BLaER1 treated with 17β-estradiol and CSF1 and Interleukin-3, amounts not matched to agents 10 nM and 100 nM (cell line): Measurements from ENCODE around the gene TNFRSF18.

ENCODE experiments used
- H3K27ac ChIP-seq, 11 experiments: shearing (Covaris generic); formaldehyde crosslinking; 2 replicates each; pipeline ENCODE4 v1.8.1; 2022
- H3K27me3 ChIP-seq, 11 experiments: shearing (Covaris generic); formaldehyde crosslinking; 2 replicates each; pipeline ENCODE4 v1.8.1; 2022
- H3K36me3 ChIP-seq, 11 experiments: shearing (Covaris generic); formaldehyde crosslinking; 2 replicates each; pipeline ENCODE4 v1.8.1; 2022
- H3K4me1 ChIP-seq, 10 experiments: shearing (Covaris generic); formaldehyde crosslinking; 2 replicates each; pipeline ENCODE4 v1.8.1; 2022
- H3K4me2 ChIP-seq, 11 experiments: shearing (Covaris generic); formaldehyde crosslinking; 2 replicates each; pipeline ENCODE4 v1.8.1; 2022
- H3K4me3 ChIP-seq, 10 experiments: shearing (Covaris generic); formaldehyde crosslinking; 2 replicates each; pipeline ENCODE4 v1.8.1; 2022
- H3K9ac ChIP-seq, 11 experiments: shearing (Covaris generic); formaldehyde crosslinking; 2 replicates each; pipeline ENCODE4 v1.8.1; 2022
- H3K9me3 ChIP-seq, 11 experiments: shearing (Covaris generic); formaldehyde crosslinking; replicated peaks in 1 of 11; 2 replicates each; pipeline ENCODE4 v1.8.1; 2022
- H4K20me1 ChIP-seq, 11 experiments: shearing (Covaris generic); formaldehyde crosslinking; 2 replicates each; pipeline ENCODE4 v1.8.1; 2022
- Cebpa-rat ChIP-seq, 11 experiments: shearing (Covaris generic); IDR thresholded peaks; 2 replicates each; pipeline ENCODE4 v1.8.1; 2022

Gene TNFRSF18

DNA sequence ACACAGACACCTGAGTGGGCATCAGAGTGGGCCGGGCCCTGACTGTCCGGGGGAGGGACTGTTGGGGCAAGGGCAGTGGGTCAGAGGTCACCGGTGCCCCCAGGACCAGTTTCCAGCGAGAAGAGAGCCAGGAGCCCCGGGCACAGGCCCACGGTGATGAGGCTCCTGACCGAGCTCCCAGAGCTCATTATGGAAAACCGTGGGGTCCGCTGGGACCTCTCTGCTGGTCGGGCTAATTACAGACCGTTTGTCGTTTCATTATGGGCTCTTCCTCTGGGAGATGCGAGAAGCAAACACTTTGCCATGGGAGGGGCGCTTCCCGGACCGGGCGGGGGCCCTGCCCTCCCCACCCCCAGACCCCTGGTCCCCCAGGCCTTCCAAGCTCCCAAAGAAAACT lies 44.7 kb downstream of the TNFRSF18 start:
- H3K27ac ChIP-seq, result no peak overlapping the region

DNA sequence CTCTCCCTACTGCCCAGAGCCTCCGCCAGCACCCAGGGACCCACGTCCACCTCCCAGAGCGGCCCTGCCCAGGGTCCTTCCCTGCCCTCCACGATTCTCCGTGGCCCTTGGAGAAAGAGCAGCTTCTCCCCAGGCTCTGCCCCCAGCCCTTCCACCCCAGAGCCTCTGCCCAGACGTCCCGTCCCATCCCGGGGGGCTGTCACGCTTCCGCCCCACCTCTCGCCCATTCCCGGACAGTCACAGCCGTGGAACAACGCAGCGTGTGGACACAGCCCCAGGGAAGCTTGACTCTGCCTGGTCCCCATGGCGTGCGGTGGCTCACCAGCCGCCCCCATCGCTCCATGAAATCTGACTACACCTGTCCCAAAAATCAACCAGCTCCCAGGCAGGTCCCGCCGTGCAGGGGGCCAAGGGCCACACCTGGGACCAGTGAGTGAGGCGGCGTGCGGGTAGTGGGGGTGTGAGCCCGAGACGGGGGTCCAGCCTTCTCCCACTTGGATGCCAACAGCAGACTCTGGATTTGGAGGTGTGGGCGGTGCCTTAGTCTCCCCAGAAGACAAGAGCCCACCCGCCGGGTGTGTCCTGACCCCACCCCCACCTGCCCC lies 45.2 kb downstream of the TNFRSF18 start:
- Histone ChIP-seq H3K4me1 (peaks cover 20 to 62% (median 48%) of the 10 kb centered on the region in 10 experiments), H3K4me2 (no peak overlapping the region), H4K20me1 (peaks cover 0 to 3% (median 0%) of the 10 kb centered on the region in 11 experiments; a peak in 1 of 22 replicates), H3K9me3 (peaks cover 0 to 3% (median 2%) of the 10 kb centered on the region in 11 experiments; a peak in 5 of 22 replicates), H3K4me3 (no peak overlapping the region), H3K27ac (no peak overlapping the region), H3K9ac (no peak overlapping the region), H3K36me3 (no peaks in the 10 kb centered on the region), H3K27me3 (peaks cover 30 to 40% (median 35%) of the 10 kb centered on the region in 11 experiments)
- TF ChIP-seq Cebpa-rat (IDR thresholded peaks at IDR 0.05), result no peak

More for the DNA sequence above, 44.7 kb downstream of the TNFRSF18 start:
- Histone ChIP-seq H3K9me3 (no peaks in the 10 kb centered on the region), H3K9ac (no peak overlapping the region), H3K27me3 (peaks cover 30 to 40% (median 35%) of the 10 kb centered on the region in 11 experiments), H3K4me3 (no peak overlapping the region), H4K20me1 (peaks cover 0 to 3% (median 0%) of the 10 kb centered on the region in 11 experiments; a peak in 1 of 22 replicates), H3K4me1 (peaks cover 20 to 65% (median 50%) of the 10 kb centered on the region in 10 experiments), H3K36me3 (no peaks in the 10 kb centered on the region), H3K4me2 (no peak overlapping the region)
- TF ChIP-seq Cebpa-rat (IDR thresholded peaks at IDR 0.05), result no peak

DNA sequence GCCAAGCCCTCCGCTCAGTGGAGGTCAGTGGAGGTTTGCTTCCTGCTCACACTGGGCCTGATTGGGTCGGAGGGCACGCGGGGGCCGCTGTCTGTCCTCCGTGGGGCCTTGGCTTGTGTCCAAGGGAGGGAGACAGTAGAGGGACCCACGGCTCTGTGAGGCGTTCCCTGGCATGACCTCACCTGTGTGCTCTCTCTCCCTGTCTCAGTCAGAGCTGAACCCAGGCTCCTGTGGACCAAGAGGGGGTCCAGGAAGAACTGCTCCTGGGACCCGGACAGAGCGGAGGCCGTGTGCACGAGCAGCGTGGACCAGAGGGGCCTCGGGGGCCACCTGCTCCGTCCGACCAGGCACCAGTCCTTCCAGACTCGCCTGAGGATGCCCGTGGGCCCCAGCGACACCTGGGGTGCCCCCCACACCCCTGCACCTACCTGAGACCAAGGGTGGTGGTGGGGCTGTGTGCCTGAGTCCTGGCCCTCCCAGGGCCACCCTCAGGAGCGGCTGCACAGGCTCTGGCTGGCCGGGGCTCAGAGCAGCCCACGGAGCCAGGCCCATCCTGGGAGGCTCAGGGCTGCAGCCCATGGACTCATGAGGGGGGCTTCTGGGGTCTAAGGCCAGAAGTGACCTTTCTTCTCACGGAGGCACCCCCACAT lies 46.0 kb downstream of the TNFRSF18 start:
- no peak for TF ChIP-seq Cebpa-rat (IDR thresholded peaks at IDR 0.05)
- Histone ChIP-seq H3K9ac (no peak overlapping the region), H3K36me3 (no peaks in the 10 kb centered on the region), H3K4me1 (peaks cover 20 to 54% (median 41%) of the 10 kb centered on the region in 10 experiments), H3K9me3 (peaks cover 0 to 11% (median 9%) of the 10 kb centered on the region in 11 experiments; a peak in 12 of 22 replicates), H3K4me2 (no peak overlapping the region), H3K4me3 (no peak overlapping the region), H4K20me1 (peaks cover 0 to 3% (median 0%) of the 10 kb centered on the region in 11 experiments; a peak in 1 of 22 replicates), H3K27me3 (peaks cover 23 to 32% (median 27%) of the 10 kb centered on the region in 11 experiments), H3K27ac (no peak overlapping the region)

DNA sequence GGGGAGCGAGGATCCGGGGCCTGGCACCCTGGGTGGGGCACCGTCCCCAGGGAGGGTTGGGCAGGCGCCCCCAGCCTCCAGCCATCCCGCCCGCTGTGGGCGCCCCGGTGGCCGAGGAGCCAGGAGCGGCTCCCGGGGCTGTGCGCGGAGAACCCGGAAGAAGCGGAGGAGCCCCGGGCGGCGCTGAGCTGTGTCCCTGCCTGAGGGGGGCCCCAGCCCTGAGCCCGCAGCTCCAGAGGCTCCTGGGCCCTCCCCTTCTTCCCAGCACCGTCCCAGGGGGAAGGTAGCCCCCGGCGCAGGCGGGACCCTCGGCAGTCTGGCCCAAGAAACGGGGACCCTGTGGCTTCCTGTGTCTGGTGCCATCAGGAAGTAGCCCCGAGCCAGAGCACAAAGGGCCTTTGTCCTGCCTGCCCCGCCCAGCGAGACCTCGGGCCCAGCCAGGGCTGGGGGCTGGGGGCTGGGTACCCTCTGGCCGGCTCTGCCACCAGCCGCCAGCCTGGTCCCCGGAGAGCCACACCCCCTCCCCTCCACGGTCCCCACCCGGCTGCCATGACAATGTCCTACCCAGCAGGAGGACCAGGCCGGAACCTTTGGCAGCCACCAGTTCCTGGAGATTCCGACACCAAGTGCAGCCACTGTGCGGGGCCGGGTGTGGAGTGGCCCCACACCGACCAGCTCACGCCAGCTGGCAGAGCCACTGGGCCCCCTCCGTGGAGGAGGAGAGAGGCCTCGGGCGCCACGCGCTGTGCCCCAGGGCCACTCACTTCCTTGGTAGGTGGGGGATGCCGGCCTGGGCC lies 48.3 kb downstream of the TNFRSF18 start:
- Histone ChIP-seq H3K9me3 (peaks cover 9 to 25% (median 19%) of the 10 kb centered on the region in 11 experiments), H3K4me2 (peak overlapping the region; percentile 91 to 100 (median 100)), H3K27me3 (peaks cover under 1 to 9% (median 4%) of the 10 kb centered on the region in 11 experiments; a peak in 18 of 22 replicates), H3K4me1 (peaks cover 19 to 31% (median 23%) of the 10 kb centered on the region in 10 experiments), H4K20me1 (no peaks in the 10 kb centered on the region), H3K4me3 (peak overlapping the region; percentile 53 to 70 (median 62)), H3K36me3 (no peaks in the 10 kb centered on the region), H3K9ac (peak overlapping the region; percentile 84 to 95 (median 92)), H3K27ac (peak overlapping the region; percentile 89 to 99 (median 96))
- TF ChIP-seq Cebpa-rat (IDR thresholded peaks at IDR 0.05), result no peak

DNA sequence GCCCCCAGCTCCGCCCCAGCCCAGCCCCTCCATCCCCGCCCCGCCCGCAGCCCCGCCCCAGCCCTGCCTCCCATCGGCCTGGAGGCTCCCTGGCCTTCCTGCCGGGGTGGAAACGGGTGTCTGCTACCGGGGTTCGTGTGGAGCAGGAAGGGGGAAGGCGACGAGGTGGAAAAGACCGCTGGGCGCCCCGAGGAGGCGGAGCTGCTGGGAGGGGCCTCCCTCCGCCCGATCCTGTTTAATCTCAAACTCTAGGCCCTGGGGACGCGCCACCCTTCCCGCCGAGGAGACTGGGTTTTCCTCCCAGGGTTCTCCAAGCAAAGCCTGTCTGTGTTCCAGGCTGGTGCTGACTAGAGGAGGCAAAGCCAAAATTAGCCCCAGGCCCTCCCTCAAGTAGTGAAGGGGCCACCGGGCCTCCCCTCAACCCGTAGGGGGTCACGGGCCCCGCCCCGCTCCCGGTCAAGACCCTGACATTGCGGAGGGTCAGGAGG lies 48.9 kb downstream of the TNFRSF18 start:
- Histone ChIP-seq H3K4me2 (peak overlapping the region; percentile 91 to 100 (median 100)), H3K9ac (peak overlapping the region; percentile 84 to 95 (median 92))

DNA sequence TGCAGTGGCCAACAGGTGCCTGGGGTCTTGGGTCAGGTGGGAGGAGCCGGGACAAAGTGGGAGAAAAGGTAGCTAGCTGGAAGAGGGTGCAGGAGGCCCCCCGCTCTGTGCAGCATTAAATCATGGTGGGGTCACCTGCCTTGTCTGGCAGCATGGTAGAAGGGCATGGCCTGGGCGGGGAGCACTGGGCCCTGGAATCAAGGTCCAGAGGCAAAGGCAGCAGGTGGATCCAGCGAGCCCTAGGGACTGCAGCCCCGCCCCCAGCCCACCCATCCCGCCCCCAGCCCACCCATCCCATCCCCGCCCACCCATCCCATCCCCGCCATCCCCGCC lies 49.4 kb downstream of the TNFRSF18 start:
- TF ChIP-seq Cebpa-rat (IDR thresholded peaks at IDR 0.05), result no peak
- H3K4me1 ChIP-seq, result peaks cover 19 to 30% (median 23%) of the 10 kb centered on the region in 10 experiments
- H3K36me3 ChIP-seq, result no peaks in the 10 kb centered on the region
- no peak overlapping the region; a peak in 1 of 22 replicates for H3K4me2 ChIP-seq
- no peak overlapping the region for H3K4me3 ChIP-seq
- no peak overlapping the region for H3K9ac ChIP-seq
- H3K9me3 ChIP-seq, result peaks cover 18 to 36% (median 27%) of the 10 kb centered on the region in 11 experiments
- H3K27me3 ChIP-seq, result no peaks in the 10 kb centered on the region
- H3K27ac ChIP-seq, result no peak overlapping the region
- H4K20me1 ChIP-seq, result no peaks in the 10 kb centered on the region

More for the DNA sequence above, 48.9 kb downstream of the TNFRSF18 start:
- no peak for TF ChIP-seq Cebpa-rat (IDR thresholded peaks at IDR 0.05)
- Histone ChIP-seq H4K20me1 (no peaks in the 10 kb centered on the region), H3K4me3 (peak overlapping the region; percentile 53 to 70 (median 62)), H3K27me3 (peaks cover 0 to 5% (median 0%) of the 10 kb centered on the region in 11 experiments; a peak in 4 of 22 replicates), H3K27ac (peak overlapping the region; percentile 89 to 99 (median 96)), H3K36me3 (no peaks in the 10 kb centered on the region), H3K4me1 (peaks cover 19 to 30% (median 23%) of the 10 kb centered on the region in 10 experiments), H3K9me3 (peaks cover 15 to 32% (median 25%) of the 10 kb centered on the region in 11 experiments)

DNA sequence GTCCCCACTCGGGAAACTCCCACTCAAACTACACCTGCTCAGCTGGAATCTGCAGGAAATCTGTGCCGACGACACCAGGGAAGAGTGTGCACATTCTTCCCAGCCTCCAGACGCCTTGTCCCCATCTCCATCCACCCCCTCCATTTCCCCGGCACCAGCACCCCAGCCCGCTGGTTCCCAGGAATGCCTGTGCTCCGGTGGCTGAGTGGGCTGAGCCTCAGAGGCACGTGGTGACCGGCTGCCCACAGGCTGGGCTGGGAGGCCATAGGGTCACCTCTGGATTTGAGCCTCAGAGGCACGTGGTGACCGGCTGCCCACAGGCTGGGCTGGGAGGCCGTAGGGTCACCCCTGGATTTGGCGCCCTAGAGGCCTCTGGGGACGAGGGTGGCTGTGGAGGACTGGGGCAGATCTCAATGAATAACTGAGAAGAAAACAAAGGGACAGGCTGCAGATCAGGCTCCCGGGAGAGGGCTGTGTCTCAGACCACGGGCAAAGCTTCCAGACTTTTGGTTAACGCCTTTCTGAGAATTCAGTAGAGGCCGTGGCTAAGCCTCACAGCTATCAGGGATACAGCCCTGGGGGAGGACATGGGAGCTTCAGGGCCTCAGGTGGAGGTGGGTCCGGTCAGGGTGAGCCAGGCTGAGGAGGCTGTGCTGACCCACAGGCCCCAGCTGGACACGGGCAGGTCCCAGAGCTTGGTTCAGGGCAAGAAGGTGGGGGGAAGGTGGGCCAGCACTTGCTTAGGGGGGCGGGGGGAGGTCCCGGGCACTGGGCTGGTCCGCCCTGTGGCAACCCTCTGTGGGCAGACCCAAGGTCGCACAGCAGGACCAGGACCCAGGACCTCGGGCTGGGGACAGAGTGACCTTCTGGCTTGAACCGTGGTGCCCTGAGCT lies 50.0 kb downstream of the TNFRSF18 start:
- no peak overlapping the region for H3K27ac ChIP-seq
- H3K9ac ChIP-seq, result no peak overlapping the region
- H3K9me3 ChIP-seq, result peaks cover 18 to 36% (median 27%) of the 10 kb centered on the region in 11 experiments
- no peaks in the 10 kb centered on the region for H3K36me3 ChIP-seq
- H3K4me2 ChIP-seq, result no peak overlapping the region; a peak in 1 of 22 replicates
- no peaks in the 10 kb centered on the region for H3K27me3 ChIP-seq
- peaks cover 19 to 30% (median 23%) of the 10 kb centered on the region in 10 experiments for H3K4me1 ChIP-seq
- no peaks in the 10 kb centered on the region for H4K20me1 ChIP-seq
- no peak overlapping the region for H3K4me3 ChIP-seq
- no peak for TF ChIP-seq Cebpa-rat (IDR thresholded peaks at IDR 0.05)

DNA sequence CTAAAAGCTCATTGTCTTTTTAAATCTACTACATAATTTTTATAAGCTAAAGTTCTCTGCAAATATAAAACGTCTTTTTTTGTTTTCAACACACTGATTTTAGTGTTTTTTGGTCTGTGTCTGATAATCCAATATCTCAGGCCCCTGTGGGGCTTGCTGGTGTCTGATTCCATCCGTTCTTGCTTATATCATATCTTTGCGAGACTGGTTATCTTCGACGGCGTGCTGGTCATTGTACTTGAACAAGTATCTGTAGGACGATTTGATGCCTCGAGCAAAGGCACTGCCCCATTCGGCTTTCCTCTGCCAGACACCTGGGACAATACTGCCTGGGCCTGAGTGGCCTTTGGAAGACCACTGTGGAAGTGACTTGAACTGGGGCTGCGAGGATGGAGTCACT lies 51.1 kb downstream of the TNFRSF18 start:
- H3K4me1 ChIP-seq, result peaks cover 20 to 39% (median 29%) of the 10 kb centered on the region in 10 experiments
- no peaks in the 10 kb centered on the region; a peak in 1 of 22 replicates for H4K20me1 ChIP-seq
- no peak overlapping the region for H3K4me3 ChIP-seq
- no peaks in the 10 kb centered on the region for H3K27me3 ChIP-seq
- TF ChIP-seq Cebpa-rat (IDR thresholded peaks at IDR 0.05), result no peak
- H3K36me3 ChIP-seq, result no peaks in the 10 kb centered on the region
- no peak overlapping the region for H3K4me2 ChIP-seq
- H3K9me3 ChIP-seq, result peaks cover 18 to 36% (median 27%) of the 10 kb centered on the region in 11 experiments
- H3K27ac ChIP-seq, result no peak overlapping the region
- no peak overlapping the region for H3K9ac ChIP-seq
